HepG2 (cell line): ENCODE data around the gene GGTLC2. TPM values are rescaled to one million over a fixed set of nuclear protein-coding genes. Genes with fewer than 3 reads are reported as not detected.

ENCODE experiments used
- ATAC-seq: fragments of 200-7000 bp; cut with Tn5 transposase; 3 replicates; pipeline ENCODE4 v1.9.1; 2020; ENCODE audit warnings: mild to moderate bottlenecking, moderate library complexity
- BruUV-seq: library from RNA; stranded (reverse); fragments of 400-500 nt; replicated peaks from 2 replicates; lab custom pipeline; 2021; lab: Mats Ljungman, UMichigan
- CTCF ChIA-PET: fragments of 300-600 bp; formaldehyde crosslinking; extraction: SDS; loops from one replicate; lab custom pipeline; 2021; ENCODE audit warnings: low total read pairs, inconsistent platforms, low intra/inter-chr PET ratio; lab: Yijun Ruan, JAX
- POLR2A ChIA-PET: fragments of 350-600 bp; sonication (Branson Sonifier 250); formaldehyde crosslinking; loops from one replicate; lab custom pipeline; 2020; ENCODE audit warnings: antibody characterized with exemption, inconsistent platforms; lab: Yijun Ruan, JAX
- DNase-seq: peaks from one replicate; pipeline ENCODE4 v3.0.0-alpha.2; 2015; ENCODE audit warnings: low spot score
- FAIRE-seq: peaks from 3 replicates; lab custom pipeline; 2011; peaks lifted over from hg19 to GRCh38; lab: Jason Lieb, UNC
- H2AFZ ChIP-seq: one replicate; pipeline ENCODE4 v1.6.1; 2011; ENCODE audit warnings: low read length, inconsistent platforms
- H3K27ac ChIP-seq: fragments of 300-600 bp; 3 replicates; pipeline ENCODE4 v1.8.0; 2011; ENCODE audit warnings: mixed run types, mild to moderate bottlenecking, mixed read lengths, low read length, inconsistent platforms; ENCODE audit not compliant: insufficient read depth; ENCODE audit errors: extremely low read length
- H3K27me3 ChIP-seq, 2 experiments: fragments of 200-600 bp in 1 of 2; 2 replicates in 1 of 2; 3 replicates in 1 of 2; pipeline versions ENCODE4 v1.6.0 to v1.8.0; 2011; ENCODE audit warnings: low read length in 2 of 2, mild to moderate bottlenecking in 2 of 2, moderate library complexity in 2 of 2, inconsistent platforms in 1 of 2; ENCODE audit not compliant: insufficient read depth in 2 of 2, control insufficient read depth in 1 of 2
- H3K36me3 ChIP-seq, 2 experiments: fragments of 200-600 bp in 1 of 2; replicated peaks in 1 of 2; 2 replicates in 1 of 2; 3 replicates in 1 of 2; pipeline versions ENCODE4 v1.5.1 to v1.8.0; 2011; ENCODE audit warnings: low read length in 2 of 2, inconsistent platforms in 1 of 2; ENCODE audit not compliant: insufficient read depth in 2 of 2, control insufficient read depth in 1 of 2
- H3K4me1 ChIP-seq: 2 replicates; pipeline ENCODE4 v1.5.1; 2012; ENCODE audit warnings: low read length, inconsistent platforms; ENCODE audit not compliant: insufficient read depth
- H3K4me2 ChIP-seq: 2 replicates; pipeline ENCODE4 v1.6.0; 2011; ENCODE audit warnings: low read depth, low read length, inconsistent platforms
- H3K4me3 ChIP-seq, 3 experiments: fragments of 200-600 bp in 1 of 3; sonication (generic), shearing (Covaris generic) in 1 of 3; replicated peaks in 1 of 3; 2 replicates each; pipeline ENCODE4 v1.5.1; 2011 to 2016; ENCODE audit warnings: low read length in 3 of 3, inconsistent platforms in 2 of 3, low read depth in 2 of 3, mild to moderate bottlenecking in 2 of 3, control low read depth in 1 of 3, mixed read lengths in 1 of 3; ENCODE audit not compliant: insufficient read depth in 1 of 3
- H3K79me2 ChIP-seq: one replicate; pipeline ENCODE4 v1.6.1; 2011; ENCODE audit warnings: low read length, inconsistent platforms; ENCODE audit not compliant: insufficient read depth
- H3K9ac ChIP-seq: 2 replicates; pipeline ENCODE4 v1.6.0; 2011; ENCODE audit warnings: mild to moderate bottlenecking, low read depth, low read length, inconsistent platforms; ENCODE audit not compliant: insufficient read depth
- H3K9me3 ChIP-seq: 2 replicates; pipeline ENCODE4 v1.5.1; 2012; ENCODE audit warnings: mild to moderate bottlenecking, low read length
- H4K20me1 ChIP-seq: 2 replicates; pipeline ENCODE4 v1.6.0; 2011; ENCODE audit warnings: inconsistent platforms, mild to moderate bottlenecking, low read length, moderate library complexity; ENCODE audit not compliant: insufficient read depth
- CHD4 ChIP-seq: fragments of 200-600 bp; sonication (generic); IDR thresholded peaks from 2 replicates; pipeline ENCODE4 v1.7.0; 2017; ENCODE audit warnings: mild to moderate bottlenecking, low read length, borderline replicate concordance
- E2F1 ChIP-seq: sonication (generic); formaldehyde crosslinking; IDR thresholded peaks from 2 replicates; pipeline ENCODE4 v1.5.0; 2020; ENCODE audit warnings: missing genetic modification reagents
- HDAC2 ChIP-seq: sonication (generic); formaldehyde crosslinking; IDR thresholded peaks from 2 replicates; pipeline ENCODE4 v1.4.0; 2020; ENCODE audit warnings: missing genetic modification reagents
- IRX3 ChIP-seq: sonication (generic); formaldehyde crosslinking; IDR thresholded peaks from 2 replicates; pipeline ENCODE4 v1.8.1; 2023; ENCODE audit warnings: mild to moderate bottlenecking, low read depth, missing genetic modification reagents, borderline replicate concordance
- JDP2 ChIP-seq: sonication (generic); formaldehyde crosslinking; IDR thresholded peaks from 2 replicates; pipeline ENCODE4 v1.8.1; 2022; ENCODE audit warnings: missing genetic modification reagents, borderline replicate concordance
- KDM4B ChIP-seq: sonication (generic); formaldehyde crosslinking; IDR thresholded peaks from 2 replicates; pipeline ENCODE4 v1.4.0; 2020; ENCODE audit warnings: missing genetic modification reagents
- MIXL1 ChIP-seq: IDR thresholded peaks from 2 replicates; pipeline ENCODE4 v1.6.1; 2016
- NR1H2 ChIP-seq: sonication (generic); formaldehyde crosslinking; IDR thresholded peaks from 2 replicates; pipeline ENCODE4 v1.8.1; 2022; ENCODE audit warnings: low read depth, missing genetic modification reagents, borderline replicate concordance
- PRDM15 ChIP-seq: sonication (generic); formaldehyde crosslinking; IDR thresholded peaks from 2 replicates; pipeline ENCODE4 v1.4.0; 2020; ENCODE audit warnings: missing genetic modification reagents
- RBM22 ChIP-seq: fragments of 200-400 bp; formaldehyde crosslinking; optimal IDR thresholded peaks from 2 replicates; pipeline ENCODE3; 2017; ENCODE audit warnings: mild to moderate bottlenecking, low read length, moderate library complexity
- SPEN ChIP-seq: sonication (generic); formaldehyde crosslinking; IDR thresholded peaks from 2 replicates; pipeline ENCODE4 v1.5.1; 2020; ENCODE audit warnings: low read depth, mild to moderate bottlenecking, missing genetic modification reagents
- TRAFD1 ChIP-seq: sonication (generic); formaldehyde crosslinking; IDR thresholded peaks from 2 replicates; pipeline ENCODE4 v1.5.1; 2020; ENCODE audit warnings: missing genetic modification reagents, mild to moderate bottlenecking, borderline replicate concordance
- ZNF24 ChIP-seq: fragments of 450-650 bp; IDR thresholded peaks from 2 replicates; pipeline ENCODE4 v1.6.1; 2017; ENCODE audit warnings: antibody characterized with exemption, mild to moderate bottlenecking
- ZNF275 ChIP-seq: sonication (generic); formaldehyde crosslinking; IDR thresholded peaks from 2 replicates; pipeline ENCODE4 v1.8.0; 2022; ENCODE audit warnings: missing genetic modification reagents, mild to moderate bottlenecking, inconsistent platforms, borderline replicate concordance
- ZSCAN9 ChIP-seq: IDR thresholded peaks from 2 replicates; pipeline ENCODE4 v1.6.1; 2016; ENCODE audit warnings: borderline replicate concordance
- WGBS: methylation state at CpG from one replicate; pipeline ENCODE4 v1.1.6; 2017; ENCODE audit warnings: low lambda C conversion rate; 5-methylcytosine and 5-hydroxymethylcytosine counted together
- in situ Hi-C: cut with HindIII; loops from 2 replicates; pipeline ENCODE4 v1.10.0; 2017; ENCODE audit warnings: low pct_unique_long_range_greater_than_20kb; ENCODE audit not compliant: extremely low pct_ligation_motif_present
- intact Hi-C: fragments of 100-400 bp; cut with micrococcal nuclease; formaldehyde crosslinking; loops from one replicate; pipeline ENCODE4 v1.10.0; 2022; ENCODE audit not compliant: unreplicated experiment
- polyA plus RNA-seq, 8 experiments: library from polyadenylated mRNA; depleted of rRNA in 3 of 8; stranded (reverse) in 7 of 8; unstranded in 1 of 8; fragments of >200 nt; fragmentation: Illumina TruSeq in 4 of 8; extraction: Trizol in 4 of 8; gene quantifications; 2 replicates each; pipeline versions ENCODE4 v1.2.1 to v1.2.3, GENCODE V29; 2011 to 2016; ENCODE audit warnings: low read depth in 4 of 8, missing spikeins in 1 of 8, mixed read lengths in 1 of 8; ENCODE audit not compliant: insufficient read depth in 1 of 8
- total RNA-seq, 5 experiments: library from RNA; depleted of rRNA; stranded (reverse); fragments of >200 nt; fragmentation: Illumina TruSeq; extraction: Trizol; gene quantifications; 2 replicates each; pipeline ENCODE4 v1.2.3, GENCODE V29; 2016; ENCODE audit warnings: low read depth in 1 of 5

Gene GGTLC2
- total and polyA plus RNA-seq, 2 of the 13 experiments (the other 11 are each of a cell fraction or from before 2014, with no cell fraction given) = not detected

- TF ChIP-seq ZNF24 (no peak), RBM22 (no peak), ZNF275 (CRISPR knock-in tag) (no peak), SPEN (CRISPR knock-in tag) (no peak), MIXL1 (CRISPR knock-in tag) (no peak), ZSCAN9 (no peak), PRDM15 (CRISPR knock-in tag) (no peak)
Measured at GRCh38 chr22:22673628-22674027, 29.2 kb downstream of the GGTLC2 start (continued).

- in situ Hi-C loops = no loop called here
- ATAC-seq (no peak), DNase-seq (no peak), FAIRE-seq (no peak)
- H2AFZ ChIP-seq = no peak overlapping the region
- no peaks in the 10 kb centered on the region for H3K9me3 ChIP-seq
- no peaks in the 10 kb centered on the region for H3K36me3 ChIP-seq
- H3K4me2 ChIP-seq = no peak overlapping the region
- POLR2A ChIA-PET = no interaction called here
- H3K27me3 ChIP-seq = peaks cover 1 to 15% of the 10 kb centered on the region in 2 experiments; a peak in 3 of 5 replicates
- no peak overlapping the region for H3K27ac ChIP-seq
- 0 out of 2 replicates have a peak, but pooled peaks cover 3% of the 10 kb centered on the region for H4K20me1 ChIP-seq
- intact Hi-C loops = no loop called here
- no peaks in the 10 kb centered on the region for H3K79me2 ChIP-seq
- H3K4me3 ChIP-seq = no peak overlapping the region
- BruUV-seq = no TSS peak
- H3K4me1 ChIP-seq = no peaks in the 10 kb centered on the region
- H3K9ac ChIP-seq = no peak overlapping the region
- CTCF ChIA-PET = interaction anchor here (1.1 kb wide), 1 partner anchor 13 kb away, joined by 3 read pairs; no protein-coding TSS in a partner anchor
- WGBS = 36% methylated on average over 4 of the region's 4 CpGs
- TF ChIP-seq IRX3 (no peak), JDP2 (no peak), E2F1 (CRISPR knock-in tag) (no peak), NR1H2 (CRISPR knock-in tag) (no peak), KDM4B (no peak), HDAC2 (CRISPR knock-in tag) (no peak), TRAFD1 (CRISPR knock-in tag) (no peak), CHD4 (no peak)
Measured at GRCh38 chr22:22674467-22674866, 30.1 kb downstream of the GGTLC2 start.
